CD14-positive monocyte (primary cell): Measurements from ENCODE around the gene BRSK2. TPM values are rescaled to one million over a fixed set of nuclear protein-coding genes. Genes with fewer than 3 reads are reported as not detected.

Source experiments
- DNase-seq, 3 donors: peaks; one replicate each; pipeline ENCODE4 v3.0.0-alpha.2; 2011 to 2022
- H2AFZ ChIP-seq: 2 replicates; pipeline ENCODE4 v1.6.0; 2012; ENCODE audit warnings: mild to moderate bottlenecking, low read depth, low read length, inconsistent platforms; ENCODE audit not compliant: insufficient read depth, poor library complexity, severe bottlenecking
- H3K27ac ChIP-seq, 2 donors: 1 replicate in 1 of 2; 2 replicates in 1 of 2; pipeline ENCODE4 v1.5.1; 2012 to 2013; ENCODE audit warnings: low read length in 2 of 2, control low read depth in 1 of 2, inconsistent platforms in 1 of 2, low read depth in 1 of 2, mild to moderate bottlenecking in 1 of 2
- H3K27me3 ChIP-seq, 2 donors: one replicate each; pipeline versions ENCODE4 v1.6.0 to v1.6.1; 2011 to 2013; ENCODE audit warnings: low read length in 2 of 2; ENCODE audit not compliant: control insufficient read depth in 2 of 2, insufficient read depth in 2 of 2
- H3K36me3 ChIP-seq, 2 donors: replicated peaks in 1 of 2; 1 replicate in 1 of 2; 2 replicates in 1 of 2; pipeline versions ENCODE4 v1.5.1 to v1.6.1; 2012 to 2013; ENCODE audit warnings: low read length in 2 of 2, control low read depth in 1 of 2, inconsistent platforms in 1 of 2, mild to moderate bottlenecking in 1 of 2; ENCODE audit not compliant: insufficient read depth in 2 of 2, control insufficient read depth in 1 of 2
- H3K4me1 ChIP-seq, 2 donors: 1 replicate in 1 of 2; 2 replicates in 1 of 2; pipeline versions ENCODE4 v1.5.1 to v1.6.1; 2012 to 2013; ENCODE audit warnings: low read length in 2 of 2, control low read depth in 1 of 2, inconsistent platforms in 1 of 2, mild to moderate bottlenecking in 1 of 2, moderate library complexity in 1 of 2; ENCODE audit not compliant: insufficient read depth in 2 of 2, control insufficient read depth in 1 of 2
- H3K4me2 ChIP-seq: replicated peaks from 2 replicates; pipeline ENCODE3; 2012; ENCODE audit warnings: low read length, moderate library complexity, mild to moderate bottlenecking; ENCODE audit not compliant: poor library complexity, severe bottlenecking; ENCODE audit errors: extremely low read depth
- H3K4me3 ChIP-seq, 3 experiments: fragments of 200-600 bp in 1 of 3; sonication (generic) in 1 of 3; replicated peaks in 1 of 3; 1 replicate in 2 of 3; 2 replicates in 1 of 3; pipeline ENCODE4 v1.5.1; 2011 to 2013; ENCODE audit warnings: low read length in 3 of 3, mild to moderate bottlenecking in 3 of 3, control low read depth in 2 of 3, low read depth in 2 of 3, inconsistent platforms in 1 of 3, moderate library complexity in 1 of 3
- H3K79me2 ChIP-seq: 2 replicates; pipeline ENCODE4 v1.6.0; 2012; ENCODE audit warnings: mild to moderate bottlenecking, control low read depth, inconsistent platforms, low read length, moderate library complexity; ENCODE audit not compliant: insufficient read depth
- H3K9ac ChIP-seq: 2 replicates; pipeline ENCODE4 v1.6.0; 2017; ENCODE audit warnings: low read length, mild to moderate bottlenecking; ENCODE audit not compliant: insufficient read depth, poor library complexity, severe bottlenecking
- H3K9me3 ChIP-seq, 2 donors: replicated peaks in 1 of 2; 1 replicate in 1 of 2; 2 replicates in 1 of 2; pipeline versions ENCODE4 v1.5.1 to v1.6.1; 2012 to 2013; ENCODE audit warnings: low read length in 2 of 2, control low read depth in 1 of 2; ENCODE audit not compliant: control insufficient read depth in 1 of 2, insufficient read depth in 1 of 2
- H4K20me1 ChIP-seq: 2 replicates; pipeline ENCODE4 v1.6.0; 2012; ENCODE audit warnings: mild to moderate bottlenecking, low read length, control low read depth, moderate library complexity; ENCODE audit not compliant: insufficient read depth
- H3K27ac Mint-ChIP-seq, 7 donors: one replicate each; pipeline ENCODE4 v1.8.0; 2020; ENCODE audit warnings: mild to moderate bottlenecking in 7 of 7, mixed read lengths in 7 of 7, moderate library complexity in 6 of 7, inconsistent platforms in 2 of 7
- H3K27me3 Mint-ChIP-seq, 3 donors: one replicate each; pipeline ENCODE4 v1.8.0; 2021 to 2022; ENCODE audit warnings: low read depth in 3 of 3, mild to moderate bottlenecking in 3 of 3, mixed read lengths in 3 of 3, moderate library complexity in 3 of 3, inconsistent platforms in 1 of 3
- H3K36me3 Mint-ChIP-seq, 2 donors: one replicate each; pipeline ENCODE4 v1.8.0; 2020; ENCODE audit warnings: mixed read lengths in 2 of 2, inconsistent platforms in 1 of 2, mild to moderate bottlenecking in 1 of 2
- H3K4me1 Mint-ChIP-seq: one replicate; pipeline ENCODE4 v1.8.0; 2020; ENCODE audit warnings: mild to moderate bottlenecking, mixed read lengths
- H3K4me3 Mint-ChIP-seq, 2 donors: one replicate each; pipeline ENCODE4 v1.8.0; 2020; ENCODE audit warnings: mild to moderate bottlenecking in 2 of 2, mixed read lengths in 2 of 2, moderate library complexity in 1 of 2
- H3K9me3 Mint-ChIP-seq, 7 donors: one replicate each; pipeline ENCODE4 v1.8.0; 2020 to 2022; ENCODE audit warnings: mixed read lengths in 7 of 7, mild to moderate bottlenecking in 6 of 7, moderate library complexity in 6 of 7, inconsistent platforms in 2 of 7
- WGBS: methylation state at CpG from one replicate; pipeline ENCODE4 v1.1.5; 2013; ENCODE audit warnings: missing lambda C conversion rate; ENCODE audit not compliant: insufficient coverage; 5-methylcytosine and 5-hydroxymethylcytosine counted together
- intact Hi-C, 2 donors: fragments of 100-400 bp; cut with micrococcal nuclease; formaldehyde crosslinking; loops; one replicate each; pipeline versions ENCODE4 v1.15.0 to v1.15.1; 2023
- polyA plus RNA-seq, 3 donors: library from polyadenylated mRNA; depleted of rRNA in 1 of 3; unstranded in 2 of 3; stranded (reverse) in 1 of 3; fragments of 300-500 nt in 2 of 3; fragments of >200 nt in 1 of 3; fragmentation: Illumina TruSeq in 2 of 3; gene quantifications; 1 replicate in 2 of 3; 2 replicates in 1 of 3; pipeline ENCODE4 v1.2.3, GENCODE V29; 2012 to 2021
- TF ChIP-seq, protein P1 (sequence below): fragments of 200-600 bp; IDR thresholded peaks from one replicate; pipeline ENCODE4 v1.8.0; 2022; ENCODE audit warnings: antibody characterized with exemption, mild to moderate bottlenecking

The BRSK2 gene
- polyA plus RNA-seq, 3 donors, result 0.13 TPM; not detected in 2

GRCh38 chr11:1476940-1477736 is 87.4 kb downstream of the BRSK2 start:
- H3K27ac ChIP-seq, result no peak overlapping the region
- H3K4me1 Mint-ChIP-seq, result peaks cover 12% of the 10 kb centered on the region
- no peak overlapping the region for H3K4me2 ChIP-seq
- intact Hi-C loops, result no loop called here
- no peaks in the 10 kb centered on the region for H3K79me2 ChIP-seq
- peaks cover 13 to 15% of the 10 kb centered on the region in 2 donors for H3K4me1 ChIP-seq
- H3K36me3 ChIP-seq, result peaks cover 56 to 85% of the 10 kb centered on the region in 2 donors
- no peaks in the 10 kb centered on the region for H3K27me3 ChIP-seq
- WGBS, result 92% methylated on average over 14 of the region's 20 CpGs
- peaks cover 72 to 76% of the 10 kb centered on the region in 2 donors for H3K36me3 Mint-ChIP-seq
- no peaks in the 10 kb centered on the region for H3K9me3 Mint-ChIP-seq
- no peak overlapping the region for H2AFZ ChIP-seq
- peaks cover 52% of the 10 kb centered on the region for H4K20me1 ChIP-seq
- no peak overlapping the region for H3K9ac ChIP-seq
- no peak overlapping the region for H3K4me3 ChIP-seq
- no peak for DNase-seq
- peak overlapping the region in 2 of 7 donors; percentile 14 to 57 for H3K27ac Mint-ChIP-seq
- H3K9me3 ChIP-seq, result no peaks in the 10 kb centered on the region
- no peaks in the 10 kb centered on the region for H3K27me3 Mint-ChIP-seq
- no peak overlapping the region for H3K4me3 Mint-ChIP-seq
- TF ChIP-seq, protein P1, sequence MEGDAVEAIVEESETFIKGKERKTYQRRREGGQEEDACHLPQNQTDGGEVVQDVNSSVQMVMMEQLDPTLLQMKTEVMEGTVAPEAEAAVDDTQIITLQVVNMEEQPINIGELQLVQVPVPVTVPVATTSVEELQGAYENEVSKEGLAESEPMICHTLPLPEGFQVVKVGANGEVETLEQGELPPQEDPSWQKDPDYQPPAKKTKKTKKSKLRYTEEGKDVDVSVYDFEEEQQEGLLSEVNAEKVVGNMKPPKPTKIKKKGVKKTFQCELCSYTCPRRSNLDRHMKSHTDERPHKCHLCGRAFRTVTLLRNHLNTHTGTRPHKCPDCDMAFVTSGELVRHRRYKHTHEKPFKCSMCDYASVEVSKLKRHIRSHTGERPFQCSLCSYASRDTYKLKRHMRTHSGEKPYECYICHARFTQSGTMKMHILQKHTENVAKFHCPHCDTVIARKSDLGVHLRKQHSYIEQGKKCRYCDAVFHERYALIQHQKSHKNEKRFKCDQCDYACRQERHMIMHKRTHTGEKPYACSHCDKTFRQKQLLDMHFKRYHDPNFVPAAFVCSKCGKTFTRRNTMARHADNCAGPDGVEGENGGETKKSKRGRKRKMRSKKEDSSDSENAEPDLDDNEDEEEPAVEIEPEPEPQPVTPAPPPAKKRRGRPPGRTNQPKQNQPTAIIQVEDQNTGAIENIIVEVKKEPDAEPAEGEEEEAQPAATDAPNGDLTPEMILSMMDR, result no peak

- peaks cover 12% of the 10 kb centered on the region for H3K4me1 Mint-ChIP-seq
- H3K4me3 Mint-ChIP-seq, result no peak overlapping the region
- Histone ChIP-seq H3K79me2 (no peaks in the 10 kb centered on the region), H4K20me1 (peaks cover 61% of the 10 kb centered on the region), H3K9ac (no peak overlapping the region), H3K27ac (no peak overlapping the region), H3K27me3 (no peaks in the 10 kb centered on the region), H3K9me3 (no peaks in the 10 kb centered on the region), H3K4me1 (peaks cover 13 to 15% of the 10 kb centered on the region in 2 donors), H3K4me2 (no peak overlapping the region), H2AFZ (no peak overlapping the region), H3K36me3 (peaks cover 52 to 78% of the 10 kb centered on the region in 2 donors), H3K4me3 (no peak overlapping the region)
- intact Hi-C loops, result no loop called here
- WGBS, result 97% methylated on average over 7 of the region's 13 CpGs
- H3K27me3 Mint-ChIP-seq, result no peaks in the 10 kb centered on the region
- TF ChIP-seq, protein P1, result no peak
- peaks cover 72 to 80% of the 10 kb centered on the region in 2 donors for H3K36me3 Mint-ChIP-seq
- H3K27ac Mint-ChIP-seq, result no peak overlapping the region
- DNase-seq, result no peak
- H3K9me3 Mint-ChIP-seq, result no peaks in the 10 kb centered on the region
Measured at GRCh38 chr11:1478011-1478410, 88.3 kb downstream of the BRSK2 start.
